Spleen (tissue), 3 donors: ENCODE data around the gene TBC1D9.

Experiments
- POLR2A ChIP-seq, 3 donors: fragments of 450-650 bp; IDR thresholded peaks; one replicate each; pipeline ENCODE4 v1.5.1; 2017; ENCODE audit warnings: antibody characterized with exemption in 3 of 3, mild to moderate bottlenecking in 1 of 3
- POLR2AphosphoS5 ChIP-seq, 3 donors: sonication (generic); formaldehyde crosslinking; IDR thresholded peaks; one replicate each; pipeline ENCODE4 v1.5.1; 2017; ENCODE audit warnings: antibody characterized with exemption in 3 of 3

DNA sequence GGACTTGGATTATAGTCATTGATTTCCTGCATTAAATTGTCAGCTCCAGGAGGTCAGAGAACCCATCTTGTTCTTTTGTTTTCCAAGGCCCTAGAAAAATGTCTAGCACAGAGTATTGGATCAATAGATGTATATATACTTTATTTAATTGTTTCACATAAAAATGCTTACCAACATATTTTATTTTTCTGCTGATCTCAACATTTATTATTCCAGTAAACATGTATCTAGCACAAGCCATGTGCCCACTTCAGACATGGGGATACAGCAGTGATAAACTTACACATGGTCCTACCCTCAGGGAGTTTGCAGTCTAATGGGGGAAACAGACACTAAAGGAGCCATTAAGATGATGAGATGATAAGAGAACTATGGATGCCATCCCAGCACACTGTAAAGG is 49.1 kb upstream of the TBC1D9 start:
- TF ChIP-seq POLR2A (IDR thresholded peaks at IDR 0.05), result no peak
- TF ChIP-seq POLR2AphosphoS5 (IDR thresholded peaks at IDR 0.05), result no peak
